Astrocyte of the hippocampus (primary cell): ENCODE results near the gene CUL5.
"Not testable (repeated sequence)": the region's sequence is repeated elsewhere in the genome, so short reads cannot be mapped to it uniquely, and the experiment has no call there.

Experiments
- DNase-seq: peaks from one replicate; pipeline ENCODE4 v3.0.0; 2011; ENCODE audit warnings: low read depth, low spot score

CUL5 gene

DNA sequence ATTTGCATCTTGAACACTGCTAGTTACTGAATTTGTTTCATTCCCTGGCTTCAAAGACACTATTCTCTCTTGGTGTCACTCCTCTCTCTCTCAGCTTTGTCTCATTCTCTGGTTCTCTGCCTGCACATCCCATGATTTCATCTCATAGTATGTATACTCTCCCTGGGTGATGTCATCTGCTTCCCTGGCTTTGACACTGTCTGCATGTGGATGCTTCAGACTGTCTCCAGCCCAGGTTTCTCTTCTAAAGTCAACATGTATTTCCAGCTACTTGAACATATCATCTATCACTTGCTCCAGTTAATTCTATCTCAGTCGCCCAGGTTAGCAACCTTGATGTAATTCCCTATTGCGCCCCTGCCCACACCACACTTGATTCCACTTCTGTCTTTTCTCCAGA, 103.4 kb downstream of the CUL5 start:
- DNase-seq, result no peak

DNA sequence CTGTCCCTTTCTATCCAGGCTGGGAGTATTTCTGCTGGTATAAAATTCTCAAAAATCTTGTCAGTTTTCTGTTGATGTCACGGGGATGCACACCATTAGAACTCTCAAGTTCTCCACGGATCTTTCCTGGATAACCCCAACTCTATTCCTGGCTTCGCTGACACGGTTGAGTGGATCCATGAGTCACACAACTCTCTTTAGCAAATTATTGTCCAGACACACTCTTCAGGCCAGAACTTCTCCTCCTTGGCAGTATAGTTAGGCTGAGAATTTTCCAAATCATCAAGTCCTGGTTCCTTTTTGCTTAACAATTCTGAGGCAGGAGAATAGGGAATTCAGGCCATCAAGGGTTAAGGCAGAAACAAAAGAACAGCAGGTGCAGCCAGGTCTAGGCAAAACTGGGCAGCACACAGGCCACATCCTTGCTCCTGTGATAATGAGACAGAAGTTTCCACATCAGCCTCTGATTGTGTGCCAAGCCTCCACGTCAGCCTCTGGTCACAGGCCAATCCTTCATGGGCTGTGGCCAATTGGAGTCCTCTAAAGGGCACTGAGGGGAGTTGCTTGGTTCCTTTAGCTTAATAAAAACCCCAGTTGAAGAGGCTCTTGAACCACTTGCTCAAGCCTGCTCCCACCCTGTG, 106.9 kb downstream of the CUL5 start:
- peak; percentile 96 for DNase-seq

DNA sequence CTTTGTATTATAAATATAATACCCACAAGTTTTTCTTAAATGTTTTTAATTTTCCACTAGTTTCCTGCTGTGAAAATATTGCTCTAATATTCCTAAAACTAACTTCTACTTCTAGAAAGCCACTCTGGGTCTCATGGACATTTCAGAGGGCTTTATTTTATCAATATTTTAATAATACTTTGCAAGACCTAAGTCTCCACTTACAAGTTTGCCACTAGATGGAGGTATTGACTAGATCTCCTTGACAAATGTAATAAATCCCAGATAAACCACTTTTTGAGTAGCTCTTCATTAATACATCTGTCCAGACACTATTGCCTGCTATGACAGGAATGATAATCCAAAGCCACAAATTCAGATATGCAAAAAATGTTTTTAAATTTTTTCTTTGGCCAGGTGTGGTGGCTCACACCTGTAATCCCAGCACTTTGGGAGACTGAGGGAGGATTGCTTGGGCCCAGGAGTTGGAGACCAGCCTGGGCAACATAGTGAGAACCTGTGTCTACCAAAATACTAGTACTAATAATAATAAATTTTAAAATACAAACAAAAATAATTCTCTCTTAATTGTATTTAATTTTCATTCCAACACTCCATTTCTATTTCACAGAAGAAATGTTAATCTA, 109.2 kb downstream of the CUL5 start:
- DNase-seq, result peak; percentile 51

DNA sequence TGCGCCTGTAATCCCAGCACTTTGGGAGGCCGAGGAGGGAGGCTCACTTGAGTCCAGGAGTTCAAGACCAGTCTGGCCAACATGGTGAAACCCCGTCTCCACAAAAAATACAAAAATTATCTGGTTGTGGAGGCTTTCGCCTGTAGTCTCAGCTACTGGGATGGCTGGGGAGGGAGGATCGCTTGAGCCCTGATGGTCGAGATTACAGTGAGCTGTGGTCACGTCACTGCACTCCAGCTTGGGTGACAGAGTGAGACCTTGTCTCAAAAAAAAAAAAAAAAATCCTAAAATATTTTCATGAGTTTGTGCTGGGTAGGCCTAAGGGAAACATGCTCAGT, 112.2 kb downstream of the CUL5 start:
- not testable (repeated sequence) for DNase-seq

DNA sequence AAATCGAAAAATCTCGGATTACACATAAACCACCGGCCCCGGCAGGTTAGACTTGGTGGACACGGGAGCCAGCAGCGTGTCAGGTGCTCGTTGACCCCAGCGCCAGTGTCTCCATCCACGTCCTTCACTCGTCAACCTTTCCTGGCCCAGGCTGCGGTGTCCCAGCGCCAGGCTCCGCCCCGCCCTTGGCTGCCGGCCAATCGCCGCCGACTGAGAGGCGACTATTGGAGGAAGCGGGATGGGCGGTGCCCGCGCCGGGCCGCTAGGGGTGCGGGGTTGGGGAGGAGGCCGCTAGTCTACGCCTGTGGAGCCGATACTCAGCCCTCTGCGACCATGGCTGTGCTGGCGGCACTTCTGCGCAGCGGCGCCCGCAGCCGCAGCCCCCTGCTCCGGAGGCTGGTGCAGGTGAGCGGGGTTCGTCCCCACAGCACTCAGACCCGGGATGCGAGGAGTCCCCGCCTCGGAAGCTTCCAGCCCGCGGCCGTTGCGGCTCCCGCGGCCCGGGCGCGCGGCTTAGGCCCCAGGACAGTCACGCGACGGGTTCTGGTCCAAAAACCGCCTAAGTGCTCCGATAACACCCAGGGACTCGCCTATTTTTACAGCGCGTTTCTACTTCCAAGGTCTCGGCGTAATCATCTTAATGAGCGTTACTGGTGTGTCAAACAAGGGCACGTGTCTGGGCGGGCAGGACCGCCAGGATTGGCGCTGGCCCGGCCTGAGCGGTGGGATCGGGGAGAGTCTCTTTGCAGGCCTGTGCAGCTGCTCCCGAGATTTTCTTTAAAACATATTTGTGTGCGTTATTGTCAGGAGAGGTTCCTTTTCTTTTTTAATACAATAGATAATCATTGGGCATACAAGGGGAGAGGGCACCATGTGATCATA, 112.8 kb downstream of the CUL5 start, which contains the start of gene ACAT1:
Gene ACAT1 (plus strand): TSS at position 294 of the 882 bp plus-strand sequence. CDS start 40 bp downstream, at position 334.
- peak; percentile 97 for DNase-seq

DNA sequence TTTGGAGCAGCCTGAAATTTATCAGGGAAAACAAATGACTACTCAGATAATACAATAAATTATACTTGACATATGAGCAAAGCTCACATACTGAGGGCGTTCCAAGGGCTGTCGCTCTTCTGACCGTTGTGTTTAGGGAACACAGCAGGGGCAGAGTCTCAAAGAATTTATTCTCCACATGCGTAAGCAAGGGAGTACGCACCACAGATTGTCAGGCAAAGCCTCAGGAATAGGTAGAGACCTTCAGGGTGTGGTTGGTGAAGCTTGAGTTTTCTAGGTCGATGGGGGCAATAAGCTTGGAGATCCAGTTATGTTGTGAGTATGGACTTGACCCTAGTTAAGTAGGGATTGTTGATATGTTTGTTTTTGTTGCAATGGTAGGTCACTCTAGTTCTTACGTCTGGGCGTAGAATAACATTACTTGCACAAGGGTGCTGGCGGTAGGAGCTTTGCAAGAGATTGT, 113.5 kb downstream of the CUL5 start:
- DNase-seq, result peak; percentile 34

DNA sequence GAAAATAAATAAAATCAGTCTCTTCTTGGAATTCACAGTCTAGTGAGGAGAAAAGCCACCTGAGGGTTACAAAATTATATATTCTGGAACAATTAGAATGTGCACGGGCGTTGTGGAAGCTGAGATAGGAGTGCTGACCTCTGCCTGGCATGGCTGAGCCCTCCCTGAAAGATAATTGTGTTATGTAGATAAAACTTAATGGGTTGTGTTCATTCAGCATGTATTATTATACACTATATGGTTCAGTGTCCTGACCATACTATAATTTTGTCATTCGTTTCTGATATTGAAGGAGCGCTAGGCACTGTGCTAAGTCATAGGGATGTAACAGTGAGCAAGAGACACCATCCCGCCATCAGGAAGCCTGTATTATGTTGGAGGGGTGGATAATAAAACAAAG, 116.4 kb downstream of the CUL5 start:
- no peak for DNase-seq

DNA sequence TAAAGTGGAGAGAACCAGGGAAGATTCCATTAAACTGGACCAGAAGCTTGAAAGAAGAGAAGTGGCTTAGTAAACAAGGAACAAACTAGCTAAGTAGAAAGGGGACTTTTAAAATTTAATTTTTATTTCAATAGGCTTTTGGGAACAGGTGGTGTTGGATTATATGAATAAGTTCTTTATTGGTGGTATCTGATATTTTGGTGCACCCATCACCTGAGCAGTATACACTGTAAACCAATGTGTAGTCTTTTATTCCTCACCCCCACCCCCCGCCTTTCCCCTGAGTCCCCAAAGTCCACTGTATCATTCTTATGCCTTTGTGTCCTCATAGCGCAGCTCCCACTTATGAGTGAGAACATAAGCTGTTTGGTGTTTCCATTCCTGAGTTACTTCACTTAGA, 120.1 kb downstream of the CUL5 start:
- no peak for DNase-seq

DNA sequence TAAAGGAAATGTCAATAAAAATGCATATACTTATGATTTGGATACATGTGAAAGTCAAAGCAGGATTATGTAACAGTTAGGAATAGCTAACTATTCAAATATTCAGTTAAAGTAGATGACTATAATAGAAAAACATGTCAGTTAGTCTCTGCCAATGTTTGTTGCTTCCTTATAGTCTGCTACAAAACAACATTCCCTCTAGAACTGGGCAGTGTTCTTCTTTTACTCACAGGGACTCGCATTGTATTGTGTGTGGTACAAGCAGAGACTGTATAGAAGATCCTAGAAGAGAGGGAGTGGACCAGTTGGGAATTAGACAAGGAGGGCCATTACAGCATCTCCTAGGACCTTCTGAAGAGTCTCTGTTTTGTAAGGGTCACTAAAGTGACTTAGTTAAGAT, 123.3 kb downstream of the CUL5 start:
- DNase-seq, result no peak

DNA sequence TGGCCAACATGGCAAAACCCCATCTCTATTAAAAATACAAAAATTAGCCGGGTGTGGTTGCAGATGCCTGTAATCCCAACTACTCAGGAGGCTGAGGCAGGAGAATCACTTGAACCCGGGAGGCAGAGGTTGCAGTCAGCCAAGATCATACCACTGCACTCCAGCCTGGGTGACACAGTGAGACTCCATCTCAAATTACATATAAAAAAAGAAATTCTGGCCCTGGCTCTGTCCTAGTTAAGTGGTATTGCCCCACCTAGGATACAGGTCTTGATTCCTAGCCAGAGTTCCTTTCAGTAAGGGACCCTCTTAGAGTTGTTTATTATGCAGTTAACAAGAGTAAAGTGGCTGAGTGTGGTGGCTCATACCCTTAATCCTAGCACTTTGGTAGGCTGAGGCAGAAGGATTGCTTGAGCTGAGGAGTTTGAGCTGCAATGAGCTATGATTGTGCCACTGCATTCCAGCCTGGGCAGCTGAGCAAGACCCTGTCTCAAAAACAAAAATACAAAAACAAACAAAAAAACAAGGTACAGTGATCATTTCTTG, 124.4 kb downstream of the CUL5 start:
- DNase-seq, result not testable (repeated sequence)

DNA sequence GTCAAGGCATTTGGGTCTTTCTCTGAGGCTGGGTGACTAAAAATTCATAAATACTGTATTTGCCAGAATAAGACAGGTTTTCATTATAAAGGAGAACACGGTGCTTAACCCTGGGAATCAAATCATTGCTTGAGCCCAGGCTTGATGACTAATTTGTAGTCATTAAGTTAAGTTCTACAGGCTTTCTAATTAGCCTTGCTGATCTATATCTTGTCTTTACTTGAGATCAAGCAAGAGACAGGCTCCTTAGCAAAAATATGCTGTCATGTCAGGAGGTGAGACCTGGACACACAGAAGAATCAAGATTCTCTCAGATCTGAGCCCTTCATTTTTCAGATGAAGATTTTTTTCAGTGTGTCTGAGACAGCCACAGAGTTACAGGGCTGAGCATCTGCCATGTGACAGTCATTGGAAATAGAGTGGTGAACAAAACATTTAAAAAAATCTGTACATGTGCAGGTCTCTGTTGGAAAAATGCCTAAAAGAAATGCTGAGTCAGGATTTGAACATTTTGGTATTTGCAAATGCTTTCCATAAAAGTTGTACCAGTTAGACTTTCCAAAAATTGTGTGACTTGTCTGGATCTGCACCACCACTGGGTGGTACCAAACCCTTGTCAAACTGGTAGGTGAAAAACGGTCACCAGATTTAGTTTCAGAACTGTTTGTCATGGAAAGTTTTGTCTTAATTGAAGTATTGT, 127.3 kb downstream of the CUL5 start:
- DNase-seq, result peak; percentile 23

DNA sequence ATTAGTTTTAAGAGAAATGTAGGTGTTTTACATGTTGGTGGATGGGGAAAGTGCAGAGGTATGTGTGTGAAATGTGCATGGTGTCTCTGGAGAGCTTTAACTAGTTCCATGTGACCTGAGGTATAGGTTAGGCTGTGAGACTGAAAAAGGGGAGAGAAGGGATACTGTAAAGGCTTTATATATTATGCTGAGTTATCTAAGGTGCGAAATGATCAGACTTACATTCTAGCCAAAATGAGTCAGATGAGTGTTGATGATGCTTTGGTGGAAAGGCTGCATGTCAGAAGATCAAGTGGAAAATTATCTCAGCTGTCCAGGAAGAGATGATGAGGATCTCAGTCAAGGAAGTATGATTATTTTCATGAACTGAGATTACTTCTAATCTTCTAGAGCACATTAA, 128.5 kb downstream of the CUL5 start:
- no peak for DNase-seq

DNA sequence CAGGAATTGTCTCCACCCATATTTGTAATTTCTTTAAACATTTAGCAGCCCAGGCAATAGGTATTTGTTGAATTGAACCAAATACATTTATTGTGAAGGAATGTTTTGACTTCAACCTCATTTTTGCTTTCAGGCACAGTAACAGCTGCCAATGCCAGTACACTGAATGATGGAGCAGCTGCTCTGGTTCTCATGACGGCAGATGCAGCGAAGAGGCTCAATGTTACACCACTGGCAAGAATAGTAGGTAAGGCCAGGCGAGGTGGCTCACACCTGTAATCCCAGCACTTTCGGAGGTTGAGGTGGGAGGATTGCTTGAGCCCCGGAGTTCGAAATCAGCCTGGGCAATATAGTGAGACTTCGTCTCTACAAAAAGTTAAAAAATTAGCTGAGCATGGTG, 133.6 kb downstream of the CUL5 start:
- no peak for DNase-seq

DNA sequence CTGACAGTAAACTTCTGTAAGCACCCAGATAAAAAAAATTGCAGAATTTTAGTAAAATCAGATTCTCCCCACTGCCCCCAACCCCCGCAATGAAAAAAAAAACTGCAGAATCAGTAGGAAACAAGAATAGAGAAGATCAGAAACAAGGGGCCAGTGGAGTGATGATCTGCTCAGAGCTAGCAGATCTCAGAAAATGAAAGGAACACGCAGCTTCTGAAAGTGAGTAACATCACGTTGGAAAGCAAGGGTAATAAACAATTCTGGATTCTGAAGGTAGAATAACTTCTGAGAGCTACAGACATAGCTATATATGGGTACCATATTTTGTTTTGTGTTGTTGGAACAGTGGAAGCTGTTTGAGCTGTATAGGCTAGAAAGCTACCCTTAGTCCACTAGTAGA, 135.9 kb downstream of the CUL5 start:
- DNase-seq, result no peak

DNA sequence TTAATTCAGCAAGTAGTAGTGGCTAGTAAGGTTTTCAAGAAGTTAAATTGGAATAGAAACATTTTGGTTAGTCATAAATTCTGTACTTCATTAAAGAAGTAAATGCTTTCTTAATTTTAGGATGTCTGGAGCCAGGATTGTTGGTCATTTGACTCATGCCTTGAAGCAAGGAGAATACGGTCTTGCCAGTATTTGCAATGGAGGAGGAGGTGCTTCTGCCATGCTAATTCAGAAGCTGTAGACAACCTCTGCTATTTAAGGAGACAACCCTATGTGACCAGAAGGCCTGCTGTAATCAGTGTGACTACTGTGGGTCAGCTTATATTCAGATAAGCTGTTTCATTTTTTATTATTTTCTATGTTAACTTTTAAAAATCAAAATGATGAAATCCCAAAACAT, 138.5 kb downstream of the CUL5 start:
- no peak for DNase-seq

DNA sequence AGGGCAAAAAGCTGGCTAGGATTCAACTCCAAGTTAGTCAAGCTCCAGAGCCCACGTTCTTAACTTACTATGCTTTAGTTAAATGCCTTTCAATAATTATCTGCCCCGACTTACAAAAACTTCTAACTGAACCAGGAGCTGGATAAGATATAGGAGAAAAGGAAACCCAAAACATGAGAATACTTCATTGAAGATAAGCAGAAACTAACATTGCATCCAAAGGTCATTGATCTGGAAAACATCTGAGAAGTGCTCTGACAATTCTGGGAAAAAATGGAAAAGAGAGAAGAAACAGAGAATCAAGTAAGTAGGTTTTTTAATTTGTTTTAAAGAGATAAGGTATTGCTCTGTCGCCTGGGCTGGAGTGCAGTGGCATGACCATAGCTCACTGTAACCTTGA, 139.9 kb downstream of the CUL5 start:
- peak; percentile 6 for DNase-seq

DNA sequence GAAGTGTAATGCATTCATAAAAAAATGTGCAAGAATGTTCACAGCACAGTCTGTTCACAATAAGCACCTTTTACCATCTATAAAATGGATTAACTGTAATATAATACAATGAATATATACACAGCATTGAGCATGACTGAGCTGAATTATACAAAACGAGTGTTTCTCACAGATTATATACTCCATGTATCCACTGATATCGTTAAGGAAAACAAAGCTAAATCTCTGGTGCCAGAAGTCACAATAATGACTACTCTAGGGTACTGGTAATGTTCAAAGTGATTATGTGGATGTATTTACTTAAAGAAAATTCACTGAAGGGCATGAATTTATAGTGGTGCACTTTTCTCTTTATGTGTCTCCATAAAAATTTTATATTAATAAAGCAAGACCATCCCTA, 145.9 kb downstream of the CUL5 start:
- no peak for DNase-seq
